Measurements from ENCODE around the gene ZNF284. TPM values are rescaled to one million over a fixed set of nuclear protein-coding genes. Genes with fewer than 3 reads are reported as not detected.
"Not testable (repeated sequence)": the region's sequence is repeated elsewhere in the genome, so short reads cannot be mapped to it uniquely, and the experiment has no call there.

The ZNF284 gene
- polyA plus RNA-seq, 1 donor (not counting 4 experiments of a cell fraction or from before 2014, with no cell fraction given): 3.0 TPM

- peak overlapping the region; percentile 79 for H3K9ac ChIP-seq (ENCODE audit: control insufficient read depth, extremely low read depth, insufficient read depth, low read length)
- peaks cover 0 to 8% of the 10 kb centered on the region in 2 experiments for H3K36me3 ChIP-seq (ENCODE audit: control insufficient read depth in 2 of 2, extremely low read depth in 1 of 2, insufficient read depth in 2 of 2, low read length in 2 of 2)
- no peak for DNase-seq (ENCODE audit: low read depth, low spot score)
- TF ChIP-seq CTCF (optimal IDR thresholded peaks at IDR 0.05 in 1 of 3, IDR thresholded peaks at IDR 0.05 in 1 of 3, conservative IDR thresholded peaks at IDR 0.05 in 1 of 3; ENCODE audit: extremely low read depth in 1 of 3, insufficient read depth in 2 of 3, low read length in 3 of 3): no peak
- no peak for TF ChIP-seq EZH2 (IDR thresholded peaks at IDR 0.05; ENCODE audit: low read length)
- H3K4me2 ChIP-seq (ENCODE audit: control insufficient read depth, extremely low read depth, insufficient read depth, low read depth, low read length): peak overlapping the region; percentile 91
- peak overlapping the region; percentile 57 for H3K27ac ChIP-seq (ENCODE audit: control insufficient read depth, insufficient read depth, low read length)
- dilution Hi-C loops (cut with MboI; ENCODE audit: extremely low pct_ligation_motif_present, low sequenced_read_pairs): no loop called here
- no peaks in the 10 kb centered on the region for H4K20me1 ChIP-seq (ENCODE audit: control insufficient read depth, extremely low read depth, insufficient read depth, low read length)
- peak overlapping the region; percentile 100 for H2AFZ ChIP-seq (ENCODE audit: control insufficient read depth, low read length)
- no peaks in the 10 kb centered on the region for H3K4me1 ChIP-seq (ENCODE audit: control insufficient read depth, extremely low read depth, insufficient read depth, low read length)
- no peaks in the 10 kb centered on the region for H3K27me3 ChIP-seq (ENCODE audit: control insufficient read depth, extremely low read depth, insufficient read depth, low read length)
- H3K9me3 ChIP-seq (ENCODE audit: control insufficient read depth, low read depth, low read length): no peaks in the 10 kb centered on the region
- H3K79me2 ChIP-seq (ENCODE audit: control insufficient read depth, insufficient read depth, low read length): no peaks in the 10 kb centered on the region
- FAIRE-seq: no peak
- H3K9me1 ChIP-seq (ENCODE audit: control insufficient read depth, extremely low read depth, insufficient read depth, low read length): no peaks in the 10 kb centered on the region
- peak overlapping the region; percentile 76 to 99 (median 98) for H3K4me3 ChIP-seq (ENCODE audit: control insufficient read depth in 2 of 3, extremely low read depth in 1 of 3, insufficient read depth in 2 of 3, low read depth in 1 of 3, low read length in 3 of 3)
These were observed 41.9 kb downstream of the ZNF284 start for GRCh38 chr19:44113784-44114390.

- FAIRE-seq; DNase-seq (ENCODE audit: low read depth, low spot score); H3K4me2 ChIP-seq (ENCODE audit: control insufficient read depth, extremely low read depth, insufficient read depth, low read depth, low read length); H3K9me3 ChIP-seq (ENCODE audit: control insufficient read depth, low read depth, low read length); H3K27me3 ChIP-seq (ENCODE audit: control insufficient read depth, extremely low read depth, insufficient read depth, low read length); H2AFZ ChIP-seq (ENCODE audit: control insufficient read depth, low read length); H4K20me1 ChIP-seq (ENCODE audit: control insufficient read depth, extremely low read depth, insufficient read depth, low read length); H3K4me1 ChIP-seq (ENCODE audit: control insufficient read depth, extremely low read depth, insufficient read depth, low read length); H3K4me3 ChIP-seq (ENCODE audit: control insufficient read depth in 2 of 3, extremely low read depth in 1 of 3, insufficient read depth in 2 of 3, low read depth in 1 of 3, low read length in 3 of 3); H3K79me2 ChIP-seq (ENCODE audit: control insufficient read depth, insufficient read depth, low read length); H3K9ac ChIP-seq (ENCODE audit: control insufficient read depth, extremely low read depth, insufficient read depth, low read length); H3K9me1 ChIP-seq (ENCODE audit: control insufficient read depth, extremely low read depth, insufficient read depth, low read length); H3K27ac ChIP-seq (ENCODE audit: control insufficient read depth, insufficient read depth, low read length); dilution Hi-C loops (cut with MboI; ENCODE audit: extremely low pct_ligation_motif_present, low sequenced_read_pairs): not testable (repeated sequence)
- H3K36me3 ChIP-seq (ENCODE audit: control insufficient read depth in 2 of 2, extremely low read depth in 1 of 2, insufficient read depth in 2 of 2, low read length in 2 of 2): peaks cover 2 to 10% of the 10 kb centered on the region in 2 experiments
These were observed 49.2 kb downstream of the ZNF284 start for GRCh38 chr19:44121162-44121561.

GRCh38 chr19:44131955-44132354 lies 60.0 kb downstream of the ZNF284 start:
- no peaks in the 10 kb centered on the region for H3K9me1 ChIP-seq (ENCODE audit: control insufficient read depth, extremely low read depth, insufficient read depth, low read length)
- H3K9me3 ChIP-seq (ENCODE audit: control insufficient read depth, low read depth, low read length): peaks cover 1% of the 10 kb centered on the region
- H3K4me2 ChIP-seq (ENCODE audit: control insufficient read depth, extremely low read depth, insufficient read depth, low read depth, low read length): no peak overlapping the region
- no peak overlapping the region for H3K9ac ChIP-seq (ENCODE audit: control insufficient read depth, extremely low read depth, insufficient read depth, low read length)
- no peaks in the 10 kb centered on the region for H3K4me1 ChIP-seq (ENCODE audit: control insufficient read depth, extremely low read depth, insufficient read depth, low read length)
- peaks cover 5 to 6% of the 10 kb centered on the region in 2 experiments for H3K36me3 ChIP-seq (ENCODE audit: control insufficient read depth in 2 of 2, extremely low read depth in 1 of 2, insufficient read depth in 2 of 2, low read length in 2 of 2)
- no peak overlapping the region for H3K27ac ChIP-seq (ENCODE audit: control insufficient read depth, insufficient read depth, low read length)
- no peak for TF ChIP-seq EZH2 (IDR thresholded peaks at IDR 0.05; ENCODE audit: low read length)
- no peak for TF ChIP-seq CTCF (optimal IDR thresholded peaks at IDR 0.05 in 1 of 3, IDR thresholded peaks at IDR 0.05 in 1 of 3, conservative IDR thresholded peaks at IDR 0.05 in 1 of 3; ENCODE audit: extremely low read depth in 1 of 3, insufficient read depth in 2 of 3, low read length in 3 of 3)
- H2AFZ ChIP-seq (ENCODE audit: control insufficient read depth, low read length): no peak overlapping the region
- H3K27me3 ChIP-seq (ENCODE audit: control insufficient read depth, extremely low read depth, insufficient read depth, low read length): no peaks in the 10 kb centered on the region
- FAIRE-seq: no peak
- DNase-seq (ENCODE audit: low read depth, low spot score): no peak
- H3K4me3 ChIP-seq (ENCODE audit: control insufficient read depth in 2 of 3, extremely low read depth in 1 of 3, insufficient read depth in 2 of 3, low read depth in 1 of 3, low read length in 3 of 3): no peak overlapping the region
- dilution Hi-C loops (cut with MboI; ENCODE audit: extremely low pct_ligation_motif_present, low sequenced_read_pairs): no loop called here
- no peaks in the 10 kb centered on the region for H4K20me1 ChIP-seq (ENCODE audit: control insufficient read depth, extremely low read depth, insufficient read depth, low read length)
- H3K79me2 ChIP-seq (ENCODE audit: control insufficient read depth, insufficient read depth, low read length): no peaks in the 10 kb centered on the region

All from keratinocyte (primary cell).